Pancreas (tissue), 10 donors: Measurements from ENCODE around the gene ETHE1. TPM values are rescaled to one million over a fixed set of nuclear protein-coding genes. Genes with fewer than 3 reads are reported as not detected.

Source experiments
- ATAC-seq, 4 donors: fragments of 200-7000 bp; cut with Tn5 transposase; one replicate each; pipeline versions ENCODE4 v1.8.0 to v1.9.1; 2020; ENCODE audit warnings: mild to moderate bottlenecking in 4 of 4, moderate library complexity in 4 of 4
- DNase-seq, 6 donors: peaks; one replicate each; pipeline ENCODE4 v3.0.0-alpha.2; 2020
- FAIRE-seq: peaks from 2 replicates; lab custom pipeline; 2012; peaks lifted over from hg19 to GRCh38; lab: Jason Lieb, UNC
- H3K27ac ChIP-seq, 4 donors: fragments of 200-600 bp; sonication (generic); 1 replicate in 3 of 4; 2 replicates in 1 of 4; pipeline versions ENCODE4 v1.5.0 to v1.8.0; 2020
- H3K27me3 ChIP-seq, 4 donors: fragments of 200-600 bp; one replicate each; pipeline ENCODE4 v1.8.0; 2021
- H3K36me3 ChIP-seq, 3 donors: fragments of 200-600 bp; sonication (generic) in 1 of 3; one replicate each; pipeline versions ENCODE4 v1.5.0 to v1.8.0; 2020 to 2021
- H3K4me1 ChIP-seq, 3 donors: fragments of 200-600 bp; one replicate each; pipeline ENCODE4 v1.8.0; 2021
- H3K4me3 ChIP-seq, 4 donors: fragments of 200-600 bp; sonication (generic) in 2 of 4; one replicate each; pipeline versions ENCODE4 v1.5.0 to v1.8.0; 2020 to 2021
- H3K9me3 ChIP-seq, 4 donors: fragments of 200-600 bp; one replicate each; pipeline ENCODE4 v1.8.0; 2021
- WGBS, 2 donors: extraction: QIAGEN DNeasy Blood & Tissue Kit; methylation state at CpG; one replicate each; pipeline ENCODE4 v1.1.7; 2013; 5-methylcytosine and 5-hydroxymethylcytosine counted together
- intact Hi-C, 3 donors: fragments of 100-400 bp; cut with DNase I; formaldehyde crosslinking; loops; one replicate each; pipeline versions ENCODE4 v1.11.1 to v1.14.2; 2022
- polyA plus RNA-seq, 2 donors: library from polyadenylated mRNA; stranded (reverse); fragments of 200-250 nt; gene quantifications; one replicate each; pipeline ENCODE4 v1.2.3, GENCODE V29; 2013
- total RNA-seq, 6 donors: library from RNA; stranded (reverse); fragmentation: NEBNext Ultra II Directional in 4 of 6; extraction: Animal tissue kit (Norgen Biotek cat#: 25700) in 4 of 6; gene quantifications; one replicate each; pipeline versions ENCODE4 v1.2.1 to v1.2.4, GENCODE V29; 2021 to 2023
- TF ChIP-seq, protein P1 (sequence below), 4 donors: fragments of 200-600 bp; sonication (generic) in 3 of 4; IDR thresholded peaks; one replicate each; pipeline versions ENCODE4 v1.5.0 to v1.8.0; 2021; ENCODE audit warnings: antibody characterized with exemption in 4 of 4
- donor health status: healthy with polysubstance abuse.
- donor health status: DM: no; HTN: no; CAD: no; lungs with moderate emphysema.
- donor health status: DM: no; HTN: no; CAD: no.
- donor health status: control.
- donor health status: control.
- donor health status: Bipolar disorder and iron deficiency.
- donor health status: DM: yes; HTN: yes; CAD: no.
- donor health status: DM: no; HTN: no; CAD: no.
- donor health status: DM: no; HTN: no; CAD: no.
- donor health status: DM: yes; HTN: yes; CAD: no.

Gene ETHE1
- total and polyA plus RNA-seq, 8 donors: 8.7 to 21.3 (median 15.9) TPM

DNA sequence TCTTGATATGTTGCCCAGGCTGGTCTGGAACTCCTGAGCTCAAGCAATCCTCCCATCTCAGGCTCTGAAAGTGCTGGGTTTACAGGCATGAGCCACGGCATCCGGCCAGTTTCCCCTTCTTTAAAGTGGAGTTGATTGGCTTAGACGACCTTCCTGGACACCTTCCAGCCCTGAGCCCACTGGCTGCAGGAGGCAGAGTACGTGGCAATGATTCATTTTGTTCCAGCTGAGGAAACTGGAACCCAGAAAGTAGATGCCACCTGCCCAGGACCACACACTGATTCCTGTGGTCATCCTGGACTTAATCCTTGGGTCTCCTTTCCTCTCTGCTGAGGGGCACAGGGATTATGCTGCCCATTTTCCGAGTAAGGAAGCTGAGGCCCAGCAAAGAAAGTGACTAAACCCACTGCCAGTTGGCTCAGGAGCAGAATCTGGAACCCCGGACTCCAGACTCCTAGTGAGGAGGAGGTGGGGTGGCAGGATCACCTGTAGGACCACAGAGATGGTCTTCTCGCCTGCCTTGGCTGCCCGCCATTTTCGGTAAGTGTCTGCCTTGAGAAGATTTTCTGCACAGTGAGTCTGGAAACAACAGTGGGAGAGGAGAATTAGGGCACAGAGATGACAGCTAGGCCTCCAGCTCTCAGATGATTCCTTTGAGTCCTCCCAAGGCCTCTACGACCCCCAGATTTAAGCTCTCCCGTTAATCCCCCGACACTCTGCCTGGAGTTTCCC, 47.6 kb upstream of the ETHE1 start:
- H3K36me3 ChIP-seq: no peaks in the 10 kb centered on the region
- H3K4me3 ChIP-seq: peak overlapping the region; percentile 51 to 82 (median 71)
- H3K27ac ChIP-seq: peak overlapping the region; percentile 53 to 71 (median 60)
- no peaks in the 10 kb centered on the region for H3K9me3 ChIP-seq
- H3K27me3 ChIP-seq: no peaks in the 10 kb centered on the region
- peaks cover 0 to 7% (median 7%) of the 10 kb centered on the region in 3 donors for H3K4me1 ChIP-seq
- DNase-seq (peak in 1 of 6 donors; percentile 49), FAIRE-seq (no peak), ATAC-seq (no peak)
- TF ChIP-seq, protein P1, sequence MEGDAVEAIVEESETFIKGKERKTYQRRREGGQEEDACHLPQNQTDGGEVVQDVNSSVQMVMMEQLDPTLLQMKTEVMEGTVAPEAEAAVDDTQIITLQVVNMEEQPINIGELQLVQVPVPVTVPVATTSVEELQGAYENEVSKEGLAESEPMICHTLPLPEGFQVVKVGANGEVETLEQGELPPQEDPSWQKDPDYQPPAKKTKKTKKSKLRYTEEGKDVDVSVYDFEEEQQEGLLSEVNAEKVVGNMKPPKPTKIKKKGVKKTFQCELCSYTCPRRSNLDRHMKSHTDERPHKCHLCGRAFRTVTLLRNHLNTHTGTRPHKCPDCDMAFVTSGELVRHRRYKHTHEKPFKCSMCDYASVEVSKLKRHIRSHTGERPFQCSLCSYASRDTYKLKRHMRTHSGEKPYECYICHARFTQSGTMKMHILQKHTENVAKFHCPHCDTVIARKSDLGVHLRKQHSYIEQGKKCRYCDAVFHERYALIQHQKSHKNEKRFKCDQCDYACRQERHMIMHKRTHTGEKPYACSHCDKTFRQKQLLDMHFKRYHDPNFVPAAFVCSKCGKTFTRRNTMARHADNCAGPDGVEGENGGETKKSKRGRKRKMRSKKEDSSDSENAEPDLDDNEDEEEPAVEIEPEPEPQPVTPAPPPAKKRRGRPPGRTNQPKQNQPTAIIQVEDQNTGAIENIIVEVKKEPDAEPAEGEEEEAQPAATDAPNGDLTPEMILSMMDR (IDR thresholded peaks at IDR 0.05): no peak
- 22 to 25% methylated on average over 12 of the region's 12 CpGs for WGBS, 2 donors
- intact Hi-C loops: no loop called here

DNA sequence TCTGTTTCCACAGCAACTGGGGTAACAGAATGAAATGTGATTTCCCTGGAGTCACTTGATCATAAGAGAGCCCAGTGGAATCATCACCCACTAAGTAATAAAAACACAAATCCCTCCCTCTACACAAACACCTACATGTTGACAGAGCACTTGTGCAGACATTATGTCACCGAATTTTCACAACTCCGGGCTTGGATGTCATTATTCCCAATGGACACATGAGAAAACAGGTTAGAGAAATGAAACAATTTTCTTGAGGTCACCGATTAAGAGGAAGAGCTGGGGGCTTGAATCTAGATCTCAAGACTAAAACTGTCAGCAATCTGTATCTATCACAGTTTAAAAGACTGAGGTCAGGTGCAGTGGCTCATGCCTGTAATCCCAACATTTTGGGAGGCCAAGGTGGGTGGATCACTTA, 45.2 kb upstream of the ETHE1 start:
- intact Hi-C loops: no loop called here
- 79 to 81% methylated on average over 3 of the region's 3 CpGs for WGBS, 2 donors
- no peak overlapping the region for H3K27ac ChIP-seq
- no peak overlapping the region for H3K4me3 ChIP-seq
- TF ChIP-seq, protein P1 (IDR thresholded peaks at IDR 0.05): no peak
- FAIRE-seq (no peak), DNase-seq (no peak), ATAC-seq (peak in 1 of 4 donors; percentile 7)
- H3K9me3 ChIP-seq: no peaks in the 10 kb centered on the region
- peaks cover 0 to 7% (median 7%) of the 10 kb centered on the region in 3 donors for H3K4me1 ChIP-seq
- H3K27me3 ChIP-seq: no peaks in the 10 kb centered on the region
- H3K36me3 ChIP-seq: no peaks in the 10 kb centered on the region

DNA sequence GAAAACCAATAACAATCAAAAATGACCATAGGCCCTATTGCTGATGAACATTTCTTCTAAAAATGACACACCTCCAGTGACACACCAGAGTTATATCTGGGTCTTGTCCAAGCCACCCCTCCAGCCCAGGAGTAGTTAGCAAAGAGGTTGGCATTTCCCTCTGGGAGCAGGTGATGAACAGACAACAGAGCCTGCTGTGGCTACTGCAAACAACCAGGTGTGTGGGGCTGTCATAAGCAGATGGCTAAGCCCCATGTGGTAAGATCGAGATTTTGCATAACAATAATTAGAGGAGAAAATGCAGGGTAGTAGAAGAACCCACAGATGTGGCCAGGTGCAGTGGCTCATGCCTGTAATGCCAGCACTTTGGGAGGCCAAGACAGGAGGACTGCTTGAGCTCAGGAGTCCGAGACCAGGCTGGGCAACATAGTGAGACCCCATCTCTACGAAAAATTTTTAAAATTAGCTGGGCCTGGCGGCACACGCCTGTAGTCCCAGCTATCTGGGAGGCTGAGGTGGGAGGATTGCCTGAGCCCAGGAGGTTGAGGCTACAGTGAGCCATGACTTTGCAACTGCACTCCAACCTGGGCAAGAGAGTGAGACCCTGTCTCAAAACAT, 43.3 kb upstream of the ETHE1 start:
- ATAC-seq: peak in 2 of 4 donors; percentile 53 to 68
- no peaks in the 10 kb centered on the region for H3K27me3 ChIP-seq
- H3K9me3 ChIP-seq: no peaks in the 10 kb centered on the region
- no peak for DNase-seq
- H3K4me1 ChIP-seq: peaks cover 0 to 7% (median 7%) of the 10 kb centered on the region in 3 donors
- no peaks in the 10 kb centered on the region for H3K36me3 ChIP-seq
- no peak for FAIRE-seq
- no peak overlapping the region for H3K27ac ChIP-seq
- no peak overlapping the region for H3K4me3 ChIP-seq
- intact Hi-C loops: no loop called here
- WGBS, 2 donors: 76 to 88% methylated on average over 5 of the region's 5 CpGs
- TF ChIP-seq, protein P1 (IDR thresholded peaks at IDR 0.05): no peak

GRCh38 chr19:43569657-43570056, 42.7 kb upstream of the ETHE1 start:
- no peak for DNase-seq
- FAIRE-seq: no peak
- Histone ChIP-seq H3K27ac (no peak overlapping the region), H3K27me3 (no peaks in the 10 kb centered on the region), H3K36me3 (no peaks in the 10 kb centered on the region), H3K4me3 (no peak overlapping the region), H3K9me3 (no peaks in the 10 kb centered on the region), H3K4me1 (peaks cover 0 to 5% (median 3%) of the 10 kb centered on the region in 3 donors)
- TF ChIP-seq, protein P1 (IDR thresholded peaks at IDR 0.05): no peak
- no peak for ATAC-seq
- intact Hi-C loops: no loop called here
- 64 to 67% methylated on average over 5 of the region's 5 CpGs for WGBS, 2 donors

DNA sequence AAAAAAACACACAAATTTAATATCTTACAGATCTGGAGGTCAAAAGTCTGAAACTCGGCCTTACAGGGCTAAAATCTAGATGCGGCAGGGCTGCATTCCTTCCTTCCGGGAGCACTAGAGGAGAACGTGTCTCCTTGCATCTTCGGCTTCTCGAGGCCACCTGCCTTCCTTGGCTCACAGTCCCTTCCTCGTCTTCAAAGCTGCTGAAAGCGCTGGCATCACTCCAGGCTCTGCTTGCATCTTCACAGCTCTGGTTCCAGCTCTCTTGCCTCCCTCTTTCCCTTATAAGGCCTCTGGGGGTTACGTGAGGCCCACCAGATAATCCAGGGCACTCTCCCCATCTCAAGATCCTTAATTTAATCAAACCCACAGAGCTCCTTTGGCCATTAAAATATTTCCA, 37.8 kb upstream of the ETHE1 start:
- intact Hi-C loops: no loop called here
- H3K4me3 ChIP-seq: no peak overlapping the region
- no peak overlapping the region for H3K27ac ChIP-seq
- no peaks in the 10 kb centered on the region for H3K36me3 ChIP-seq
- ATAC-seq: no peak
- no peak for DNase-seq
- no peak for FAIRE-seq
- H3K4me1 ChIP-seq: no peaks in the 10 kb centered on the region
- H3K9me3 ChIP-seq: no peaks in the 10 kb centered on the region
- TF ChIP-seq, protein P1 (IDR thresholded peaks at IDR 0.05): no peak
- H3K27me3 ChIP-seq: no peaks in the 10 kb centered on the region
- WGBS, 2 donors: 81 to 94% methylated on average over 9 of the region's 9 CpGs
